GM11168 (cell line): Measurements from ENCODE around the gene GALNT12.

Source experiments
- in situ Hi-C: fragments of 300-500 bp; cut with MboI; formaldehyde crosslinking; loops from one replicate; pipeline ENCODE4 v1.12.0; 2022; ENCODE audit warnings: low sequenced_read_pairs; ENCODE audit not compliant: unreplicated experiment

GALNT12 gene

DNA sequence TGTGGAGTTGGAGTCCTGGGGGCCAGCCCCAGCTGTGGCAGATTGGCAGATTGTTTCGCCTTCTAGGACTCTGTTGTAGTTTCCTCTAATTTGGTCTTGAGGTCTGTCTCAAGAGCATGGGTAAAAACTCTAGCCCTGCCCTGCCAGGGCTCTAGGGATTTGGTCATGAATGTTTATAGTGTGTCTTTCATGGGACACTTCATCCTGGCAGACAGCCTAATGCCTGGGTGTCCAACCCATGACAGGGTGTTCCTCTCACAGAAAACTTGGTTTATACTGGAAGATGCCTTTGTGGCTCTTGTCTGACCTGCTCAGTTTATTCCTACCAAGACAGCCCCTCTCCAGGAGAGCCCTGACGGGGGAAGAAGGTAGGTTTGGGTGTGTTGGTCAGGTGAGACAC, 45.5 kb downstream of the GALNT12 start:
- in situ Hi-C loops: no loop called here

DNA sequence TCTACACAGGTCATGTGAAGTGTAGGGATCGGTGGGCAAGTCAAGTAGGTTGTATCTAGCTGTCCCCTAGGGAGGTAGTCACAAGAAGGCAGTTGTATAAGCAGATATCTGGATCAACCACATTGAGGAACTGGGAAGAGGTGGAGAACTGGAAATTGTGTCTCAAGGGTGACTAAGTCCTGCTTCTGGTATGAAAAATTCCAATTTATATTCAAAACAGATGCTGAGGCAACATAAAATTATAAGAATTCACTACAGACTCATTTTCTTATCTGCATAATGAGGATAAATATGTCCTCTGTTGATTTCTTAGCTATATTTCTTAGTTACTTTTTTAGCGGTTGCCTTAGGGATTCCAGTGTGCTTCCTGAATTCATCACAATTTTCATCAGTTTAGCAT, 46.8 kb downstream of the GALNT12 start:
- in situ Hi-C loops: no loop called here

DNA sequence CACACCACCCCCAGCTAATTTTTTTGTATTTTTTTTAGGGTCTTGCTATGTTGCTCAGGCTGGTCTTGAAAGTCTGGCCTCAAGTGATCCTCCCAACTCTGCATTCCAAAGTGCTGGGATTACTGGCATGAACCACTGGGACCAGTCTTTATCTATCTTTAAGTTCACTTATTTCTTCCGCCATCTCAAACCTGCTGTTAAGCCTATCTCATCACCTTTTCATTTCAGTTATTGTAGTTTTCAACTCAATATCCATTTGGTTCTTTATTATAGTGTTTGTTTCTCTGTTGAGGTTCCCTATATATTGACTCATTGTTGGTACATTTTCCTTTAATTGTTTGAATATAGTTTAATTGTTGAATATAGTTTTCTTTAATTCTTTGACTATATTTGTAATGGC, 48.1 kb downstream of the GALNT12 start:
- in situ Hi-C loops: no loop called here

GRCh38 chr9:98856982-98857381, 49.5 kb downstream of the GALNT12 start:
- in situ Hi-C loops: no loop called here

DNA sequence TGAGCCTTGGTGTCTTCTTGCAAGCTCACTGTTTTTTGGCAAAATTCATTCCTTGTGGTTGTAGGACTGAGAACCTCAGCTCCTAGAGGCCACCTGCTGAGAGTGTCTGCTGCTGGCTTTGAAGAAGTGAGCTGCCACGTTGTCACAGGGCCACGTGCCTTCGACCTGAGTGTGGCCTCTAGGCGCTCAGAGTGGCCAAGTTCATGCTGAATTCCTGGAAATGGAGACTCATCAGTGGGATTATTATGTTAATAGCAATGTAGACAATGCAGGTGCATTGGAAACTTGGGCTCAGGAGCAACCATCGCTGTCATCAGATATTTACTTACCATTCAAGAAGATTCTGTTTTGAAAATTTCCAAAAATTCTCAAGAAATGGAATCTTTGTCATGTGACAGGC, 52.5 kb downstream of the GALNT12 start:
- in situ Hi-C loops: no loop called here

GRCh38 chr9:98860871-98861293, 53.4 kb downstream of the GALNT12 start:
- in situ Hi-C loops: no loop called here

- in situ Hi-C loops: no loop called here
These were observed 54.5 kb downstream of the GALNT12 start for GRCh38 chr9:98861781-98862504.

GRCh38 chr9:98862936-98863335, 55.5 kb downstream of the GALNT12 start:
- in situ Hi-C loops: no loop called here

DNA sequence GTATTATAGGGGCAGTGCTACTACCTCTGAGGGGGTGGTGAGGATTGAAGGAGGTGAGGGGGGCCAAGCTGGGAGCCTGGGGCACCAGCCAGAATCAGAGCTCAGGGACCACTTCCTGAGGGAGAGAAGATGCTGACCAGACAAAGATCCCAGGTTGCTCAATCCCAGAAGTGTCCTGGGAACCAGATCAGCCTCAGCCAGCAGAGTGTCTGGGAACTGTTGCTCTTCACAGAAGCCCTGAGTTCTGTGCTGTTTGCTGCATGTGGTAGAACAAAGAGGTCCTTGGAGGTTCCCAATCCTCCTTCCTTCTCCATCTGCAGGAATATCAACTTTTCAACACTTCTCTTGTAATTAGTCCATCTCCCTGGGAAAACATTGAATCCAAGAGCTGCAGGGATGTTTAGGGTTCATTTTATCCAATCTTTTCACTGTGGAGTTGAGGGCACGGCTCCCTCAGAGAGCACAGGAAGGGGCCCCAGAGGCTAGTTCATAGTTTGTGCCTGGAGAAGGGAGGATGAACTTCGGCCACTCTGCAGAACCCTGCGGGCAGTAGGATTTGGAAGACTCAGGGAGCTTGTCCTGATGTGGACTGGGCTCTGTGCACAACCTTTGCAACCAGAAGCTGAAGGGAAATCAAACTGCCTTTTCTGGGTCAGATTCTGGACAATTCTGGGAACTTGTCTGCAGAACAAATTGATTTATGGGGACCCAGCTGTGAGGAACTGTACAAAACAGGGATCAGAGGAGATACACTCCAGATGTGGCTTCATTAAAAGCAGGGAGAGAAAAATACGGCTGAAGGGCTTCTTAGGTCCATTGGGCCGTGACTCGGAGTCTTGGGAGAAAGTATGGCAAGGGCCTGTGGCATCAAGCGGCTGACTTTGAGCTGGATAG, 57.1 kb downstream of the GALNT12 start:
- in situ Hi-C loops: no loop called here

DNA sequence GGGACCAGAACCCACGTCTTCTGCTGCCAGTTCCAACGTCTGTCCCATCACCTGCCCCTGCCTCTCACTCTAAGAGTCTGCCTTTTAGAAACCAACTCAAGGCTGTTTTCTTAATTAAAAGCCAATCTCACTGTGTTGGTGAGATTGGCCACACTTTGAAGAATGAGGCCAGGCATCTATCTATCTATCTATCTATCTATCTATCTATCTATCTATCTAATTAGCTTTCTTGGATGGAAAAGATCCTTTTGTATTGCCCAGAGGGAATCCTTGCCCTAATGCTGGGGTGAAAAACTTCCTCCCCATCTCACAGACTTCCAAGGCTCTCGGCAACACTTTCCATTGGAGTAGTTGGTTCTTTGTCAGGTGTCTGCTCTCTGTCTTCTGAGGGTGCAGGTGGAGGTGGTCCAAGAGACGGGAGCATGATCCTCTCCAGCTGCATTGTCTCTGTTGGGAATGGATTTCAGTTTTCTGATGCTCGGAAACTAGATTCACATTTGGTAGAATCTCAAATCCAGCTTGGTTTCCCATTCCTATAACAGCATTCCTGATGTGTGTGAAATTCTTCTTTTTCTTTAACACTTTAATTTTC, 57.9 kb downstream of the GALNT12 start:
- in situ Hi-C loops: no loop called here

DNA sequence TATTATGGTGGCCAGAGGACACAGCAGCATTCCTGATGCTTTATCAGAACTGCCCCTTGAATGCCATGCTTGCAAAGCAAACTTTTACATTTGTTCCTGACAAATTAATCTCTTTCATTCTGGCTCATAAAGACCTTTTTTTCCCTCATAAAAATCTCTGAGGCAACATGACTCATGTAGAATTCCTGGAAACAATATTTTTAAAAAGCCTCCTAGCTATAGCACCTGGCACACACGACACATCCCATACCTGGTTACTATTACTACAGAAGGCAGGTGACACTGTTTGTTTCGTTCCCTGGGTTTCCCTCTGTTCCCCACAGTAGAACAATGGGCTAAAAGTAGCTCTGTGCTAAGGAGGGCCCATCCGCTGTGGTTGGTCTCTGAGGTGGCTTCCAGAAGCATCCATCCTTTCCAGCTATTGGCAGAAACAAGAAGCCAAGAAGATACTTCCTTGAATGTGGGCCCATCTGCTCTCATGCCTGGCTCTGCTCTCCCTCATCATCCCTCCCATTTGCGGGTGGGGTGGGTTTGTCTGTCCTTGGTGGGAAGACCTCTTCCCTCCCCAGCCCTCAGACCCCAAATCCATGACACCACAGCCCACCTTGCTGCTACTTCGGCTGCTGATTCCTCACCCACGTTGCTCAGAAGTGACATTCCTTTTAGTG, 59.1 kb downstream of the GALNT12 start:
- in situ Hi-C loops: no loop called here

DNA sequence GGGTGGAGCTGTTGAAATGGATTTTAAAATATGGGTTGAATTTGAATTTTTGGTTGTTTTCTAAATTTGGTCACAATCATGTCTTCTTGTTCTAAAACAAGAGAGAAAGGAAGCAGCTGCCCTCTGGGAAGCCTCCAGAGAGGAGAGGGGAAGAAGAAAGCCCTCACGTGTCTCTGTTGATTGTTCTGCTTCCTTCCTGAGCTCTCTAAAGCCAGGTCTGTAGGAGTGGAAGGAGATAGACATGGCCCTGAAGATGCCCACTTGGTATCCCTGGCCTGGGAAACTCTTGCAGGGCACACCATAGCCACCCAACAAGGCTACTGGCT, 59.6 kb downstream of the GALNT12 start:
- in situ Hi-C loops: no loop called here

GRCh38 chr9:98867429-98868168, 60.1 kb downstream of the GALNT12 start:
- in situ Hi-C loops: no loop called here

- in situ Hi-C loops: no loop called here
These were observed 61.7 kb downstream of the GALNT12 start for GRCh38 chr9:98869078-98869745.

DNA sequence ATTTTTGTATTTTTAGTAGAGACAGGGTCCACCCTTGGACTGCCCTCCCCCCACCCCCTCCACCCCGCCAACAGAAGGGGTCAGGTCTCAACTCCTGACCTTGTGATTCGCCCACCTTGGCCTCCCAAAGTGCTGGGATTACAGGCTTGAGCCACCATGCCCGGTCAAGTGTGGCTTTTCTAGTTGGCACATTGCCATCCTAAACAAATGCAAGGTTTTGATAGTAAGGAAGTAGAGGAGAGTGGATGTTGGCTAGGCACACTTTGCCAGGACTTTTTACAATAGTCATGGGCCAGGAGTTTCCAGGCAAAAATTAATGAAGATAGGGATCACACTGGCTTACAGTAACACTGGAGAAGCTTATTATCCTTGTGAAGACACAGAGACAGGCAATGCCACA, 62.4 kb downstream of the GALNT12 start:
- in situ Hi-C loops: no loop called here

DNA sequence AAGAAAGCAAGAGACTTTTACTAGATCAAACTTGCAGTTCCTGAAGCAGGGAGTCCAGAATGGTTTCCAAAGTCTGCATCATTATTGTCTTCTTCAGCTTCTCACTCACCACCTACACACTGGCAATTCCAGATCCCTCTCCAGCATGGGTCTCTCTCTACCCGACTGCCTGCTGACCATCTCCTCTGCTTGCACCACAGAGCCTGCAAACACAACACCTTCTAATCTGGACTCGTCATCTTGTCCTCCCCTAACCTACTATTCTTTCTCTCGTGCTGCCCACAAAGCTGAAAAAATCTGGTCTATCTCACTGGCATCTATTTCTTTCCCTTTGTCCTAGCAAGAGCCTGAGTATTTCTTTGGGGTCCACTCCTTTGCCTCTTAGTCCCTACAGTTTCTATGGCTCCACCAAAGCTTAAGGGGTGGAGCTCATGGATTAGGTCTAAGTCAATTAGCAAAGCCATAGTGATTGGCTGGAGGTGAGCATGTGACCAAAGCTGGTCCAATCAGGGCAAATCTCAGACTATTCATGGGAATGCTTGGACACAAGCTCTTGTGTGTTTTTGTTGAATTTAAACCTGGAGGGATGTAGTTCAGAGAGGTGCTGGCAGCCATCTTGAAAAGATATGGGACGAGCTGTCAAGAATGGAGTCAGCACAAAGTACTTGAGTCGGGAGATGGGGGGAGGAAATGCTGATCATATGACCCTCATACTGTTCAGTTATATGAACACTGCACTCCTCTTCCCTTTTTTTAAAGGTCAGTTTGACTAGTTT, 63.5 kb downstream of the GALNT12 start:
- in situ Hi-C loops: no loop called here

- in situ Hi-C loops: no loop called here
These were observed 64.1 kb downstream of the GALNT12 start for GRCh38 chr9:98871558-98872065.

DNA sequence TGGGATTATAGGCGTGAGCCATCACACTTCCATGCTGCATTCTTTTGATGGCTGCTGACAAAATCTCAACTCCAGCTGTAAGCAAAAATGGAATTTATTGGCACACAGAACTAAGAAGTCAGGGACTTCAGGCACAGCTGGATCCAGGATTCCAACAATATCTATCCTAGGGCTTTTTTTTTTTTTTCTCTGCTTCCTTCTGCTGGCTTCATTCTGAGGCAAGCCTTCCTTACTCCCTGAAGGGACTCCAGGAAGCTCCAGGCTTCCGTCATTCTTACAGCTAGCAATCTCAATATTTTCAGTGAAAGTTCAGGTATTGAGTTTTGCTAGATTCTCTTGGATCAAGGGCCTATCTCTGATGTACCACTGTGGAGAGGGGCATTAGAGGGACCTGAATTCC, 66.1 kb downstream of the GALNT12 start:
- in situ Hi-C loops: no loop called here

- in situ Hi-C loops: no loop called here
These were observed 66.5 kb downstream of the GALNT12 start for GRCh38 chr9:98873951-98874371.
